Adrenal gland (tissue), 5 donors: Measurements from ENCODE around the gene TPRN.

Source experiments
- CTCF ChIP-seq, 6 experiments: fragments of 450-650 bp in 4 of 6; fragments of 200-600 bp in 2 of 6; sonication (generic) in 1 of 6; IDR thresholded peaks; 1 replicate in 5 of 6; 2 replicates in 1 of 6; pipeline versions ENCODE4 v1.5.1 to v1.8.0; 2016 to 2021; ENCODE audit warnings: antibody characterized with exemption in 6 of 6, mild to moderate bottlenecking in 2 of 6, moderate library complexity in 1 of 6
- POLR2A ChIP-seq, 2 donors: fragments of 450-650 bp; IDR thresholded peaks; one replicate each; pipeline ENCODE4 v1.6.1; 2017; ENCODE audit warnings: antibody characterized with exemption in 2 of 2, mild to moderate bottlenecking in 2 of 2, moderate library complexity in 1 of 2
- donor health status: DM: no; HTN: no; CAD: no.

- no peak for TF ChIP-seq CTCF (IDR thresholded peaks at IDR 0.05)
- no peak for TF ChIP-seq POLR2A (IDR thresholded peaks at IDR 0.05)
Observed at GRCh38 chr9:137245450-137246421, 45.2 kb upstream of the TPRN start.
